Measurements from ENCODE around the gene ZBTB40. TPM values are rescaled to one million over a fixed set of nuclear protein-coding genes. Genes with fewer than 3 reads are reported as not detected.

ZBTB40 gene
- 11.4 and 16.6 TPM in 2 replicates for total RNA-seq

DNA sequence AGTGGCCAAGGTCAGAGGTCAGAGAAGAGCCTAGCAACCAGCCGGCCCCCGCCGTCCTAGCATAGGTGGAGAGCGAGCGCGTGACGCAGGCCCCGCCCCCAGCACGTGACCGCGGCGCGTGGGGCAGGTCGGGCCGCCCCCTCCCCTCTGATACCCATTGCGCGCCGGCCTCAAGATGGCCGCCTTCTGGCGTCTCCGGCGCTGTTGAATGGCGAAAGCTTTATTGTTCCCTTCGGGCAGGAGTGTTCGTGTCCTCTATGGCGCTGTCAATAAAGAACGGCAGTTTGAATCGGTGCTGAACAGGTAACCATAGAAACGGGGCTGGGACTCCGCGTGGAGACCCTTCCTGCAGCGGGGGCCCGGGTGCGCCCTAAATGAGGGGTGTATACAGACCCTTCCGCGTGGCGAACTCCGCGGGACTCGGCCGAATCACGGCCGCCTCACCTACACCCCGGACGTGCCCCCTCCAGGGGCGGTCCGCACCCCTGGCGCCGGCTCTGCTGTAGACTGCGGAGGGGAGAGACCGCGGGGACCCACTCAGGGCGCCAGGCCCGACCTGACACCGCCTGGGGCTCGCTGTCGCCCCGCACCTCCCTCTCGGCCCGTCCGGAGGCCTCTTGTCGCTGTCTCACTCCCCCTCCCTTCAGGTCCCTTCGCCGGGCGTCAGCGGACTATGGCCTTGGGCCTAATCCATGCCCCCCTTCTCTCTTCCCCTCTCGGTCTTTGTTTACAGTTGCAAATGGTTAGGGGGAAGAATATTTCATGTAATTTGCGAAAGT lies at the start of gene ZBTB40:
Gene ZBTB40, plus strand, starts transcription at position 150 of the 779 bp plus-strand sequence. CDS start 38,098 bp downstream, outside the sequence.
- DNase-seq (ENCODE audit: extremely low read depth, low read depth, low spot score): peak; percentile 82

- DNase-seq (ENCODE audit: extremely low read depth, low read depth, low spot score): no peak
Measured at GRCh38 chr1:22402356-22403053, 49.1 kb upstream of the ZBTB40 start.

GRCh38 chr1:22404486-22404885 lies 47.2 kb upstream of the ZBTB40 start:
- DNase-seq (ENCODE audit: extremely low read depth, low read depth, low spot score): no peak

DNA sequence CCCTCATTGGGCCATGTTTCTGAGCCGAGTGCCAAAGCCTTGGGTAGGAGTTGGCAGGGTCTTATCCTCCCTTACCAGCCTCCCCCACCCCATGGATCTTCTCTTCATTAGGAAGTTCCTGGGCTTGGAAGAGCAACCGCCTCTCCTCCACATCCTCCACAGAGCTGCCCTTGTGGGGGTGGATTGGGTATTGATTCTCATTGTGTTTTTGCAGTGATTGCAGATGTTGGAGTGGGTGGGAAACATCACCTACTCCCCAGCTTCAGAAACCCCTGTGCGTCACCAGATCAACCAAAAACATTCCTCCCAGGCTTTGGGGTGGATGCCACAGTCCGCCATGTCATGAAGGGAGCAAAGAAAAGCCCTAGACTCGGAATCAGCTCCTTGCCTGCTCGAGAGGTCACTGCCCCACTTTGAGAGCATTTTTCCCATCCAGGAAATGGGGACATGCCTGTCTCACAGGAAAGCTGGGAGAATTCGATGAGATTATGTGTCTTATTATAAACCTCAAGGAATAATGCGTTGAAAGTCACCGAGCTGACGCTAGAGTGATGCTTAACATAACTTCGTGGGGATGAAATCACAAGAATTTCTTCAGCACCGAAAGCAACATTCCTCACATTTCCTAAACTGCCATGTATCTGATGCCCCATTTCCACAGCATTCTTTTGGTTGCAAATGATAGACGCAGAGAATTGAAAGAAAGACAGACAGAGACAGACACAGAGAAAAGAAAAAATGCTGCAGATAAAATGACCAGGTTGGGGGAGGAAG lies 44.7 kb upstream of the ZBTB40 start:
- DNase-seq (ENCODE audit: extremely low read depth, low read depth, low spot score): no peak

GRCh38 chr1:22408230-22408629 lies 43.4 kb upstream of the ZBTB40 start:
- DNase-seq (ENCODE audit: extremely low read depth, low read depth, low spot score): no peak

GRCh38 chr1:22410401-22410800 lies 41.2 kb upstream of the ZBTB40 start:
- DNase-seq (ENCODE audit: extremely low read depth, low read depth, low spot score): no peak

DNA sequence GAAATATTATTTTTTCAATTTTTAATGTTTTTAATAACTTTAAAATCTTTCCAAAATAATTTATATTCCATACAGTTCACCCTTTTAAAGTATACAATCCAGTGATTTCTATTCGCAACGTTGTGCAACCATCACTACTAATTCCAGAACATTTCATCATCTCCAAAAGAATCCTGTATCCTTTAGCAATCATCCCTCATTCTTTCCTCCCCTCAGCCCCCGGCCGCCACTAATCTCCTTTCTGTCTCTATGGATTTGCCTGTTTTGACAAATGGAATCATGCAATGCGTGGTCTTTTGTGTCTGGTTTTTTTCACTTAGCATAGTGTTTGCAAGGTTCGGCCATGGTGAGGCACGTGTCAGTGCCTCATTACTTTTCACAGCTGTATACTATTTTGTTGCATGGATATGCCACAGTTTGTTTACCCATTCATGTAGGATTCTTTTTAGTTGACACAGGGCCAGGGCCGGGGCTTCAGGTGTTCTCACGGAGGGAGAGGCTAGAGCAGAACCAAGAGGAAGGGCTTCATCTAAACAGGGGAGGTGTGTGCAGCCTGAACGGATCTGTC lies 40.6 kb upstream of the ZBTB40 start:
- DNase-seq (ENCODE audit: extremely low read depth, low read depth, low spot score): no peak

DNA sequence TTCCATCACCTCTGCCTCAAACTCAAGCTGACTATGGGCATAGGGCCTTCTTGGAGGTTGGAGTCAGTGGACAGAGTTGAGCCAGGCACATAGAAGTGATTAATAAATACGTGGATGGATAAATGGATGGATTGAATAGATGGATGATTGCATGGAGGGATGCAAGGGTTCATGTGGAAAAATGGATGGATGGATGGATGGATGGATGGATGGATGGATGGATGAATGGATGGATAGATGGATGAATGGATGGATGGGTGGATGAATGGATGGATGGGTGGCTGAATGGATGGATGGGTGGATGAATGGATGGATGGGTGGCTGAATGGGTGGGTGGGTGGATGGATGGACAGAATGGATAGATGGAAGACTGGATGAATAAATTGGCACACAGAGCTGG lies 40.1 kb upstream of the ZBTB40 start:
- no peak for DNase-seq (ENCODE audit: extremely low read depth, low read depth, low spot score)

GRCh38 chr1:22412932-22413727 lies 38.5 kb upstream of the ZBTB40 start:
- no peak for DNase-seq (ENCODE audit: extremely low read depth, low read depth, low spot score)

GRCh38 chr1:22413799-22414198 lies 37.9 kb upstream of the ZBTB40 start:
- DNase-seq (ENCODE audit: extremely low read depth, low read depth, low spot score): no peak

- no peak for DNase-seq (ENCODE audit: extremely low read depth, low read depth, low spot score)
Measured at GRCh38 chr1:22414244-22414751, 37.4 kb upstream of the ZBTB40 start.

- no peak for DNase-seq (ENCODE audit: extremely low read depth, low read depth, low spot score)
Measured at GRCh38 chr1:22415489-22415888, 36.2 kb upstream of the ZBTB40 start.

DNA sequence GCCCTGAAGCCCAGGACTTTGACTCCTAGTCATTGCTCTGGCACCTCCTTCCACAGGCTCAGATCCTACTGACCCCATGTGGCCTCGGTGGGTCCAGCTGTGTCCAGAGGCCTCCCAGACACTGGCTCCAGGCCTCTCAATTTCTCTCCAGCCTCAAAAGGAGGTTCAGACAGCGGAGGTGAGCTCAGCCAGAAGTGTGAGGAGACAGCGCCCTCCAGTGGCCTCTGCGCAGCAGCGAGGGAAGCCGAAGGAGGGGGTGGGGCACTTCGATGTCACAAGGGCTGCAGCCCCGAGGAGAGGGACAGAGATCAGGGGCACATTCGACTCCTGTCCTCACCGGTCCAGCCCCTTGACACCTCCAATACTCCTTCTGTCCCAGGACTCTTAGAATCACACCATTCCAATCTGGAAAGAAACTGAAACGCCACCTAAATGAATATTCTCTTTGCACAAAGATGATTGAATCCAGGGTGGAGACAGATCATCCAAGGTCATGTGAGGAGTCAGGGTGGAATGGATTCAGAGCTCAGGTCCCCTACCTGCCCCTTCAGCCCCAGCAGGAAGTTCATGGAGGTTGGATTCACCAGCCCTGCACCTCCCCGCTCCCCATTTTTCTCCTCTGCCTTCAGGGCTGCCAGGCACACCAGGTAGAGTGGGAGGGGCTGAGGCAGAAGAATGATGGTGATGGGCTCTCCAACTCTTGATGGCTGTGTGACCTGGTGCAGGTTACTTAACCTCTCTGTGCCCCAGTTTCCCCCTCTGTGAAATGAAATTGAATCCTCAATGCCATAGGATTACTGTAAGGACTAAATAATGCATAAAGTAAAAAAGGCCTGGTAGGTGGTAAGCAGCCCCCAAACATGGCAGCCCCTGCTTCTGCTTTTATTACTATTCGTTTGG lies 34.8 kb upstream of the ZBTB40 start:
- DNase-seq (ENCODE audit: extremely low read depth, low read depth, low spot score): no peak

DNA sequence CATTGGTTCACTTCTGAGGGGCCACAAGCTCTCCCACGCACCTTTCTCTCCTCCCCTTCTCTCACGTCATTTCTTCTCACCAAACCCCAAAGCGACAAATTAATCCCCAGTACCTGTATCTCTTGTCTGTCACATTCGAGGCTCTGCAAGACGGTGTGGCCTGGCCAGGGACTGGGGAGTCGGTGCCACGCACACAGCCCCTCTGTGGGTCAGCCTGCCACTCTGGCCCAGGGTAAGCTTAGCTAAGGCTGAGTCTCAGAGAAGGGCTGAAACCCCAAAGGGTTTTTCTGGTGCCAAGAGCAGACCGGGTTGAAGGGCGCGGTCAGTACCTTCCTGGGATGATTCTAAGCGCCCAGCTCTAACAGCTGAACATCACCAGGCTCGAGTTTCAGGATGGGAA lies 34.2 kb upstream of the ZBTB40 start:
- no peak for DNase-seq (ENCODE audit: extremely low read depth, low read depth, low spot score)

- DNase-seq (ENCODE audit: extremely low read depth, low read depth, low spot score): no peak
Measured at GRCh38 chr1:22418312-22418711, 33.3 kb upstream of the ZBTB40 start.

- DNase-seq (ENCODE audit: extremely low read depth, low read depth, low spot score): no peak
Measured at GRCh38 chr1:22418933-22419382, 32.7 kb upstream of the ZBTB40 start.

- no peak for DNase-seq (ENCODE audit: extremely low read depth, low read depth, low spot score)
Measured at GRCh38 chr1:22420455-22421053, 31.1 kb upstream of the ZBTB40 start.

GRCh38 chr1:22426781-22427180 lies 24.9 kb upstream of the ZBTB40 start:
- no peak for DNase-seq (ENCODE audit: extremely low read depth, low read depth, low spot score)

GRCh38 chr1:22428672-22429071 lies 23.0 kb upstream of the ZBTB40 start:
- no peak for DNase-seq (ENCODE audit: extremely low read depth, low read depth, low spot score)

Measured in glomerular endothelial cell (primary cell).